GM12874 (cell line): ENCODE results near the gene TPPP2.

Source experiments
- TF ChIP-seq, protein P1 (sequence below): IDR thresholded peaks from 2 replicates; pipeline ENCODE4 v1.5.1; 2011; ENCODE audit warnings: low read depth, mild to moderate bottlenecking, control low read depth, low read length, moderate library complexity; ENCODE audit not compliant: insufficient read depth

The TPPP2 gene

DNA sequence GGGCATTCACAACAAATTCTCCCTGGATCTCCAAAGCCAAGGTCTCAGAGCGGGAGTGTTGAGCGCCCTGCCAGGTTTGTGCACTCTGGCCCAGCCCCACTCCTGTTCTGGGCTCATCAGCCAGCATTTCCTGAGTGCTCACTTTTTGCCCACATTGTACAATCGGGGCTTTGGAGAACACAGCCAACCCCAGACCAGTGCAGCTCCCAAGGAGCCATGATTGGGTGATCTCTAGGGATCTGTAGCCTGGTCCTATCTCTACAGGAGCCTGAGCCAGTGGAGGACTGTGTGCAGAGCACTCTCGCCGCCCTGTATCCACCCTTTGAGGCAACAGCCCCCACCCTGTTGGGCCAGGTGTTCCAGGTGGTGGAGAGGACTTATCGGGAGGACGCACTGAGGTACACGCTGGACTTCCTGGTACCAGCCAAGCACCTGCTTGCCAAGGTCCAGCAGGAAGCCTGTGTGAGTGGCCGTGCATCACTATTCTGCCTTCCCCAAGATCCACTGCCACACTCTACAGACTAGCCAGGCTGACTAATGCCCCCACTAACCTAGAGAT, 42.8 kb downstream of the TPPP2 start:
- TF ChIP-seq, protein P1, sequence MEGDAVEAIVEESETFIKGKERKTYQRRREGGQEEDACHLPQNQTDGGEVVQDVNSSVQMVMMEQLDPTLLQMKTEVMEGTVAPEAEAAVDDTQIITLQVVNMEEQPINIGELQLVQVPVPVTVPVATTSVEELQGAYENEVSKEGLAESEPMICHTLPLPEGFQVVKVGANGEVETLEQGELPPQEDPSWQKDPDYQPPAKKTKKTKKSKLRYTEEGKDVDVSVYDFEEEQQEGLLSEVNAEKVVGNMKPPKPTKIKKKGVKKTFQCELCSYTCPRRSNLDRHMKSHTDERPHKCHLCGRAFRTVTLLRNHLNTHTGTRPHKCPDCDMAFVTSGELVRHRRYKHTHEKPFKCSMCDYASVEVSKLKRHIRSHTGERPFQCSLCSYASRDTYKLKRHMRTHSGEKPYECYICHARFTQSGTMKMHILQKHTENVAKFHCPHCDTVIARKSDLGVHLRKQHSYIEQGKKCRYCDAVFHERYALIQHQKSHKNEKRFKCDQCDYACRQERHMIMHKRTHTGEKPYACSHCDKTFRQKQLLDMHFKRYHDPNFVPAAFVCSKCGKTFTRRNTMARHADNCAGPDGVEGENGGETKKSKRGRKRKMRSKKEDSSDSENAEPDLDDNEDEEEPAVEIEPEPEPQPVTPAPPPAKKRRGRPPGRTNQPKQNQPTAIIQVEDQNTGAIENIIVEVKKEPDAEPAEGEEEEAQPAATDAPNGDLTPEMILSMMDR, result no peak

DNA sequence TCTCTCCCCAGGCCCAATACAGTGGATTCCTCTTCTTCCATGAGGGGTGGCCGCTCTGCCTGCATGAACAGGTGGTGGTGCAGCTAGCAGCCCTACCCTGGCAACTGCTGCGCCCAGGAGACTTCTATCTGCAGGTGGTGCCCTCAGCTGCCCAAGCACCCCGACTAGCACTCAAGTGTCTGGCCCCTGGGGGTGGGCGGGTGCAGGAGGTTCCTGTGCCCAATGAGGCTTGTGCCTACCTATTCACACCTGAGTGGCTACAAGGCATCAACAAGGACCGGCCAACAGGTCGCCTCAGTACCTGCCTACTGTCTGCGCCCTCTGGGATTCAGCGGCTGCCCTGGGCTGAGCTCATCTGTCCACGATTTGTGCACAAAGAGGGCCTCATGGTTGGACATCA, 43.9 kb downstream of the TPPP2 start:
- TF ChIP-seq, protein P1, result no peak

DNA sequence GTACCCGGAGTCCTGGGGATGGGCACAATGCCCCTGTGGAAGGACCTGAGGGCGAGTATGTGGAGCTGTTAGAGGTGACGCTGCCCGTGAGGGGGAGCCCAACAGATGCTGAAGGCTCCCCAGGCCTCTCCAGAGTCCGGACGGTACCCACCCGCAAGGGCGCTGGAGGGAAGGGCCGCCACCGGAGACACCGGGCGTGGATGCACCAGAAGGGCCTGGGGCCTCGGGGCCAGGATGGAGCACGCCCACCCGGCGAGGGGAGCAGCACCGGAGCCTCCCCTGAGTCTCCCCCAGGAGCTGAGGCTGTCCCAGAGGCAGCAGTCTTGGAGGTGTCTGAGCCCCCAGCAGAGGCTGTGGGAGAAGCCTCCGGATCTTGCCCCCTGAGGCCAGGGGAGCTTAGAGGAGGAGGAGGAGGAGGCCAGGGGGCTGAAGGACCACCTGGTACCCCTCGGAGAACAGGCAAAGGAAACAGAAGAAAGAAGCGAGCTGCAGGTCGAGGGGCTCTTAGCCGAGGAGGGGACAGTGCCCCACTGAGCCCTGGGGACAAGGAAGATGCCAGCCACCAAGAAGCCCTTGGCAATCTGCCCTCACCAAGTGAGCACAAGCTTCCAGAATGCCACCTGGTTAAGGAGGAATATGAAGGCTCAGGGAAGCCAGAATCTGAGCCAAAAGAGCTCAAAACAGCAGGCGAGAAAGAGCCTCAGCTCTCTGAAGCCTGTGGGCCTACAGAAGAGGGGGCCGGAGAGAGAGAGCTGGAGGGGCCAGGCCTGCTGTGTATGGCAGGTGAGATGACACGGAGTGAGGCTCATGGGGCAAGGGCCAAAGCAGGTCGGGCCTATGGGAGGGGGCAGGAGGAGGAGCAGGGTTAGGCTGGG, 44.6 kb downstream of the TPPP2 start:
- TF ChIP-seq, protein P1, result no peak

DNA sequence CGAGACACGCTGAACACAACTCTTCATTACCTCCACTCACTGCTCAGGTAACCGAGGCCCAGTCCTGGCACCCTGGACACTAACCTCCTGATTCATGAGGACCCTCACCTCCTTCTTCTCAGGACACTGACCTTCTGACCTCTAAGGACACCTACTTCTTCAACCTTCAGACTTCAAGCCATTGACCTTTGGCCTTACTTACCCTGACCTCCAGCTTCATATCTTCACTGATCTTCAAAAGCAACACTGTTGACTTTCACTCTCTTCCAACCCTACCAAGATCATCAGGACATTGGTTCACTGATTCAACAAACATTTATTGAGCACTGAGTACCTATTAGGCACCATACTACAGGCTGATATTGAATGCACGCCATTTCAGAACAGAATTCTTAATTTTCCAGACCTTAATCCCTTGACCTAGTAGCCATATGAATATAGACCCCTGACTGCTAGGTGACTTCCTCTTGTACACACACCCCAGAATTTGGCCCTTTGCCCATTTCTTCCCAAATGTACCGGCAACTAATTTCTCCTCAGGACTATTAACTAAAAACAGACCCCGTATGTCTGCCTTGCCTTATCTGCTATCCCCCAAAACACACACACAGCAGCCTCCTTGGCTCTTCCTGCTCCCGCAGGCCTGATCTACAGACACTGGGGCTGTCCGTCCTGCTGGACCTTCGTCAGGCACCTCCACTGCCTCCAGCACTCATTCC, 45.9 kb downstream of the TPPP2 start:
- TF ChIP-seq, protein P1, result no peak

DNA sequence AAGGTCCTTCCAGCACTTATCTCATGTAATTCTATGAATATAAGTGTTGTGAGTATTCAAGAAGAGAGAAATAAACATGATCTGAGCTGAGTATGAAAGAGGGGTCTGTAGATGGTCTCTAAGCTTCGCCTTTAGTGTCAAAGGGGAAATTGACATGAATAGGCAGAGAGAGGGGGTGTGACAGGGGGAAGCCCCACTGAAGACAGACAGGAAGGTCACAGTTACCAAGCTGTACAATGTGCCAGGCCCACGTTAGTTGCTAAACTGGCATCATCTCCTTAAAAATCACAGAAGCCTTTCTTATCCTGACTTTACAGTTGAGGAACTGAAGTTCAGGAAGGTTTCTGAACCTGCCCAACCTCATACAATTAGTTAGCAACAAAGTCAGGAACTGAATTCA, 47.7 kb downstream of the TPPP2 start:
- TF ChIP-seq, protein P1, result no peak

DNA sequence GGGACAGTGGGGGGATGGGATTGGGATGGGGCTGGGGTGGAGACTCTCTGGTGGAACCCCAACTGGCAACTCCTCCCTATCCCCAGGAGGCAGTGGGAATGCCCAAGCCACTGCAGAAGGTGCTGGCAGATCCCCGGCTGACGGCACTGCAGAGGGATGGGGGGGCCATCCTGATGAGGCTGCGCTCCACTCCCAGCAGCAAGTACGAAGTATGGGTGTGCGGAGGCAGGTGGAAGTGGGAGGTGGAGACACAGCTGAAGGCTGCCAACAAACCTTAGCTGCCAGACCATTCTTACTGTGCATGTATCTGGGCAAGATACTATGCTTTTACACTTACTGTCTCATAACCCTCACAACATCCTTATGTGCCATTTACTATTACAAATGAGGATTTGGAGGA, 48.3 kb downstream of the TPPP2 start:
- TF ChIP-seq, protein P1, result no peak

DNA sequence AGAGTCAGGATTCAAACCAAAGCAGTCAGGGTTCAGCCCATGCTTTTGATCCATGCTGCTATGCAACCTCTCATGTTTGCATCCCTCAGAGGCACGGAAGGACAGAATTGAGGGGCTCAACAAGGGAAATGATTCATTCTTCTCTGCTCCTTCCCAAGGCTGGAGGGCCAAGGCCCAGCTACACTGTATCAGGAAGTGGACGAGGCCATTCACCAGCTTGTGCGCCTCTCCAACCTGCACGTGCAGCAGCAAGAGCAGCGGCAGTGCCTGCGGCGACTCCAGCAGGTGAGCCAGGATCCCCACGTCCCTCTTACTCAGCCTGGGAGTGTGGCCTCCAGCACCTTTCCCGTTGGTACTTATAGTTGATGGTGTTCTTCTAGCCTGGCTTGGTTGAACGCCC, 48.7 kb downstream of the TPPP2 start:
- TF ChIP-seq, protein P1, result no peak
